Osteoblast (primary cell): ENCODE results near the gene CYP2D6. TPM values are rescaled to one million over a fixed set of nuclear protein-coding genes. Genes with fewer than 3 reads are reported as not detected.
A peak's percentile ranks its signal among the peaks of the same experiment; 100 is the strongest.
"Not testable (repeated sequence)": the region's sequence is repeated elsewhere in the genome, so short reads cannot be mapped to it uniquely, and the experiment has no call there.

ENCODE experiments used
- DNase-seq: peaks from one replicate; pipeline ENCODE4 v3.0.0; 2011; ENCODE audit warnings: low spot score, mixed read lengths; ENCODE audit not compliant: insufficient read length; ENCODE audit errors: missing footprints
- H2AFZ ChIP-seq: 2 replicates; pipeline ENCODE4 v1.6.0; 2011; ENCODE audit warnings: mild to moderate bottlenecking, low read length
- H3K27ac ChIP-seq: 2 replicates; pipeline ENCODE4 v1.5.1; 2011; ENCODE audit warnings: mild to moderate bottlenecking, low read depth, low read length, moderate library complexity
- H3K27me3 ChIP-seq: 2 replicates; pipeline ENCODE4 v1.6.0; 2012; ENCODE audit warnings: mild to moderate bottlenecking, control low read depth, inconsistent platforms, low read length, moderate library complexity; ENCODE audit not compliant: insufficient read depth
- H3K36me3 ChIP-seq: 2 replicates; pipeline ENCODE4 v1.5.1; 2011; ENCODE audit warnings: mild to moderate bottlenecking, low read length, control low read depth, moderate library complexity; ENCODE audit not compliant: insufficient read depth
- H3K4me1 ChIP-seq: 2 replicates; pipeline ENCODE4 v1.5.1; 2011; ENCODE audit warnings: mild to moderate bottlenecking, low read length, control low read depth, moderate library complexity; ENCODE audit not compliant: insufficient read depth
- H3K4me2 ChIP-seq: 2 replicates; pipeline ENCODE4 v1.6.0; 2011; ENCODE audit warnings: mild to moderate bottlenecking, low read length; ENCODE audit not compliant: insufficient read depth
- H3K4me3 ChIP-seq: fragments of 200-600 bp; sonication (generic); 3 replicates; pipeline ENCODE4 v1.5.1; 2012; ENCODE audit warnings: mild to moderate bottlenecking, low read length, inconsistent platforms; ENCODE audit not compliant: insufficient read depth
- H3K79me2 ChIP-seq: 2 replicates; pipeline ENCODE4 v1.6.0; 2012; ENCODE audit warnings: mild to moderate bottlenecking, low read length, control low read depth, inconsistent platforms; ENCODE audit not compliant: insufficient read depth
- H3K9me3 ChIP-seq: 2 replicates; pipeline ENCODE4 v1.5.1; 2011; ENCODE audit warnings: low read depth, low read length, control low read depth
- H4K20me1 ChIP-seq: 2 replicates; pipeline ENCODE4 v1.6.0; 2012; ENCODE audit warnings: mild to moderate bottlenecking, low read length, control low read depth; ENCODE audit not compliant: insufficient read depth
- CTCF ChIP-seq: IDR thresholded peaks from 2 replicates; pipeline ENCODE4 v1.5.1; 2011; ENCODE audit warnings: mild to moderate bottlenecking, low read depth, low read length, moderate library complexity; ENCODE audit errors: extremely low read depth
- total RNA-seq: library from RNA; depleted of rRNA; stranded (reverse); fragments of >200 nt; gene quantifications from 2 replicates; pipeline ENCODE4 v1.2.3, GENCODE V29; 2012

The CYP2D6 gene
- total RNA-seq, 1 donor = 0.36 TPM

GRCh38 chr22:42138122-42138770, 7.6 kb upstream of the CYP2D6 start:
- no peak overlapping the region for H2AFZ ChIP-seq
- TF ChIP-seq CTCF = no peak
- H3K79me2 ChIP-seq = no peaks in the 10 kb centered on the region
- H3K4me1 ChIP-seq = peaks cover 4% of the 10 kb centered on the region
- H4K20me1 ChIP-seq = no peaks in the 10 kb centered on the region
- H3K4me2 ChIP-seq = no peak overlapping the region
- H3K4me3 ChIP-seq = no peak overlapping the region
- H3K27ac ChIP-seq = no peak overlapping the region
- DNase-seq = no peak
- H3K27me3 ChIP-seq = no peaks in the 10 kb centered on the region
- no peaks in the 10 kb centered on the region for H3K36me3 ChIP-seq
- H3K9me3 ChIP-seq = no peaks in the 10 kb centered on the region

GRCh38 chr22:42135688-42136087, 5.1 kb upstream of the CYP2D6 start:
- H4K20me1 ChIP-seq, H3K79me2 ChIP-seq, H2AFZ ChIP-seq, H3K4me1 ChIP-seq, H3K9me3 ChIP-seq, H3K4me2 ChIP-seq, DNase-seq, H3K27me3 ChIP-seq, H3K4me3 ChIP-seq, H3K36me3 ChIP-seq, H3K27ac ChIP-seq: not testable (repeated sequence)

- peak; percentile 96 for DNase-seq
- H2AFZ ChIP-seq = peak overlapping the region; percentile 8
- peak overlapping the region; percentile 39 for H3K4me3 ChIP-seq
These were observed 3.8 kb upstream of the CYP2D6 start for GRCh38 chr22:42134100-42135020.

GRCh38 chr22:42132457-42132856, 1.8 kb upstream of the CYP2D6 start:
- no peaks in the 10 kb centered on the region for H3K27me3 ChIP-seq
- DNase-seq = peak; percentile 90
- H3K4me3 ChIP-seq = no peak overlapping the region
- no peak overlapping the region for H3K4me2 ChIP-seq
- H3K4me1 ChIP-seq = peaks cover 4% of the 10 kb centered on the region
- no peaks in the 10 kb centered on the region for H4K20me1 ChIP-seq
- no peak for TF ChIP-seq CTCF
- H3K9me3 ChIP-seq = no peaks in the 10 kb centered on the region
- no peak overlapping the region for H2AFZ ChIP-seq
- H3K79me2 ChIP-seq = no peaks in the 10 kb centered on the region
- no peak overlapping the region for H3K27ac ChIP-seq
- H3K36me3 ChIP-seq = no peaks in the 10 kb centered on the region

More at GRCh38 chr22:42134100-42135020, 3.8 kb upstream of the CYP2D6 start:
- Histone ChIP-seq H3K79me2 (no peaks in the 10 kb centered on the region), H3K27ac (no peak overlapping the region), H3K4me2 (peak overlapping the region; percentile 53), H4K20me1 (no peaks in the 10 kb centered on the region), H3K27me3 (no peaks in the 10 kb centered on the region), H3K36me3 (no peaks in the 10 kb centered on the region), H3K4me1 (peaks cover 4% of the 10 kb centered on the region), H3K9me3 (no peaks in the 10 kb centered on the region)
- TF ChIP-seq CTCF = no peak
